GM18502 (cell line): ENCODE measurements around the gene KCNIP4.

Experiments
- ATAC-seq: cut with Tn5 transposase; IDR thresholded peaks from one replicate; pipeline ENCODE4 v1.9.1; 2021; ENCODE audit warnings: mild to moderate bottlenecking; ENCODE audit not compliant: unreplicated experiment, poor library complexity

KCNIP4 gene

DNA sequence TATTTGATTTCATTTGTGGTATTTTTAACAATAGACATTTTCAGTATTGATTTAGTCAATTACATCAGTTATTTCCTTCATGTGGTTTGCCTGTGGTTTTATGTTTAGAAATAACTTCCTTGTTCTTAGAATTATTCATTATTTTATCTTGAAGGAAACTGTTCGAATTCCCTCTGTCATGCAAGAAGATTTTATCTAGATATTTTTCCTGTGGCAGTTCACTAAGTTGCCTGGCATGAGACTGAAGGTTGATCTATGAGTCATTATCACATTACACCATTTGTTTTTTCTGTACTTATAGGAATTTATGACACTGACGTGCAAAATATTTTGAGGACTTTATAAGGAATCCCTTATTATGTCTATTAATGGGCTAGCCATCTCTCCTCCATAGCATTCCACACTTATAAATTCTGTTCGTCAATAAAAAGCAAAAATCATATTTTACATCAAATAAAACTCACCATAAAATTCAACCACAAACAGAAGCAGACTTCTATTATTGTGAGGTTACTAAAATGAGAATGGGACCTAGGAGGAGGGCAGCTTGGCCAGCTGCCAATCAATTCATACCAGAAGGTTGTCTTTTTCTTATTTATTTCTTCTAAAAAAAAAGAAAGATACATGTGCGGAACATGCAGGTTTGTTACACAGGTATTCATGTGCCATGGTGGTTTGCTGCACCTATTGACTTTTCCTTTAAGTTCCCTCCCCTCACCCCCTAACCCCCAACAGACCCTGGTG, 179.0 kb downstream of the KCNIP4 start:
- ATAC-seq, result no peak

DNA sequence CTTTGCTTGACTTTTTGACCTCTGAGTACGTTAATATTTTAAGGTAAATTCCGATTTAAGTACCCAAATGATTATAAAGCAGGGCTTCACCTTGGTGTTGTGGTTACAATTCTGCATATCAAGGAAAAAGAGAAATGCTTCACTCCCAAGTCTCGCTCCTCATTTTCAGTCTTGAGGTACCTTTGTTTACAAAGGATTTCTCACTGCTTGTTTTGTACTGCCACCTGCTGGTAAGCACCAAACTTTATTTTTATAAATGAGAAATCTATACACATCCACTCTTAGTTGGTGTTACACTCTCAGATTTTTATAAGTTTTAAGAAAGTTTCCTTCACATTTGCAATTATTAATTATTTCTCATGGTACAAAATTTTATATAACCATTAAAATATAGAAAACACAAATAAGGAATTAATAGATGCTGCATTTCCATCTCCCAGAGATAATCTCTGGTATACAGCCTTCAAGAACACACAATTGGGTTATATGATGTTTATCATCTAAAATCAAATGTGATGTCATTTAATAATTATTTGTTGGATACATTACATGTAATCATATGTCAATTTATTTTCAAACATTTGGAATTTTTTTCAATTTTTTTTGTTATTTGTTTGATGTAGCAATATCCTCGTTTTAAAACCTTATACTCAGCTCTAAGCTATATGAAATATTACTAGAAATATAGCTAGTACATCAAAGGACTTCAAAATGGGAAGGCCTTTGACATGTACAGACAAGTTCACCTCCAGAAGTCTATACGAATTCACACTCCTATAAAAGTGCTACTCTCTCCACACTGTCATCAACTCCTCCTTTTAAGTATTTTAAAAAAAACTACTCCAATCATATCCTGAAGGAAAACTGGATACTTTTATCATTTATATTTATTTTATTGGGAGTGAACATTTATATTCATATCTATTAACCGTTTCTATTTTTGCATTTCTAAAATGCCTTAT, 179.9 kb downstream of the KCNIP4 start:
- ATAC-seq, result peak; percentile 78

DNA sequence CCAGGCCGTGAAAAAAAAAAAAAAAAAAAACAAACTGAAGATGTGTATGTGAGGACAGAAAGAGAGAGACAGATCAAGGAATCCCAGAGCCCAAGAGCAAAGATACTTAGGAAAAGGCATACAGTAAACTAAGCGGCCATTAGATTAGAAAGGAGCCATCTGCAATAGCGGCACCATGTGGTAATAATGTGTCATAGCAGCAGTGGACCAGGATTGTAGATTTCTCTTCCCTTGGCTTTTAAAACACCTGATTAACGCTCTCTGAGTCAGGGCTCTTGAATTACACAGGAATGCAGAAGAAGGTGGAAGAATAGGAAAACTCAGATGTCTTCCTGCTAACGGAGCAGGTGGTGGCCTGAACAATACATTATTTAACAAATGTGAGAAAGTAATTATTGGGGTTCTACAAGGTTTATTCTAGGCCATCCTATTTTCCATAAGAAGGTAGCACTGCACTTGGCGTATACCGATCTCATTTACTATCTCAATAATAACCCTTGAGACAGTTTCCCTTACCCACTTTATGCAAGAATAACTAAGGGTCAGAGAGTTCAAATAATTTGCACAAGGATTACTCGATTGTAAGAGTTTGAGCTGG, 182.7 kb downstream of the KCNIP4 start:
- peak; percentile 77 for ATAC-seq

DNA sequence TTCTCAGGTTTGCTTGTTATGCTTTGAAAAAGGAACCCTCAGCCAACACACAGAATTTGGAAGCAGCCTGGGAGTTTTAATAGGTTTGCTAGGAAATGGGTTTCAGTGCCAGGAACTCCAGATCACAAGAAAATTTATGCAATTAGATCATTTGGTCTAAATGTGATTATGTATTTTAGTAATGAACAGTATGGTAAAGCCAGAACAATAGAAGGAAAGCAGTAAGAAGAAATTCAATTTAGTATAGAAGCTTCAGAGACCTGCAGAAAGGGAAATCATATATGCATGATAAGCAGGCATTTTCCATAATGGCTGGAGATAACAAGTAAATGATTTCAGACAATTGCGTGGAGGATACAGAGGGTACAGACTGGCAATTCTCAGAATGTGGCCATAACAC, 184.7 kb downstream of the KCNIP4 start:
- no peak for ATAC-seq

DNA sequence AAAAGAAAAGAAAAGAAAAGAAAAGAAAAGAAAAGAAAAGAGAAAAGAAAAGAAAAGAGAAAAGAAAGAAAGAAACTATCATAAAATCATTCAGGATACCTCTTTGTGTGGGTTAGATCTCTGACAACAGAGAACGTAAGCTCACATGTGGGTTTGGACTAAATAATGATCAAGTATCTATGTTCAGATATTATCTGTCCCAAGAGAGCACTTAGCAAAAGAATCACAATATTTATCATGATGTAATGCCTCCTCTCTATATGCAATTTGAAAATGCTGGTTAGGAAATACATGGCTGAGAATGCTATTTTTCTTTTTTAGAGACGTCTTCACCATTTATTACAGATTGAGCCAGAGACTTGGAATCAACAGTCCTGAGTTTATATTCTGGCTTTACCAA, 191.3 kb downstream of the KCNIP4 start:
- ATAC-seq, result no peak

DNA sequence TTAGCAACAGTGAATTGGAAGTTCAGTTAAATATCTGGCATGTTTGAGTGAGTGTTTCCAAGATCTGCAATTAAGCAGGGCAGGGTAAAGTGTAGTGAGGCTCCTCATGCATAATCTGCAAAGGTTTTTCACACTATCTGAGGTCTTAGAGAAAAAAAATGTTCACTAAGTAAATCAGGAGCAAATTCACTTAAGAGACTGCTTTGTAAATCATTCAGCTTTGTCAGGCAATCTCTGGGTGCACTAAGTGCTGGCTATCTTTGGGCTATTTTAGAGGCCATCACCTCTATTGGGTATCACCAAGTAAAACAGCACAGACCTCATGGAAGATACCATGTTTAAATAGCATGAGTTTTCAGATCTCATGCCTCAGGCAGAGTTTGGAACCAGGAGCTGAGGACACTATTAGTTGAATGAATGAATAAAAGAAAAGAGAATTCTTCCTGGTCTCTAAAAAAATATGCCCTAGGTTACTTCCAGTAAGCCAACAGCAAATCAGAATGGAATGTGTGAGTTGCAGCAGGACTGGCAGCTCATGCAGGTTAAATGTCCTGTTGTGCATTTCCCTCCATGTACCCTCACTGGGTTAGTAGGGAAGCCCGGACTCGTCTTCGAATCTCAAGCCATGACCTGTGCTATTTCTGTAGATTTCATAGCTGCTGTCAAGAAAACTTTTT, 195.3 kb downstream of the KCNIP4 start:
- no peak for ATAC-seq

DNA sequence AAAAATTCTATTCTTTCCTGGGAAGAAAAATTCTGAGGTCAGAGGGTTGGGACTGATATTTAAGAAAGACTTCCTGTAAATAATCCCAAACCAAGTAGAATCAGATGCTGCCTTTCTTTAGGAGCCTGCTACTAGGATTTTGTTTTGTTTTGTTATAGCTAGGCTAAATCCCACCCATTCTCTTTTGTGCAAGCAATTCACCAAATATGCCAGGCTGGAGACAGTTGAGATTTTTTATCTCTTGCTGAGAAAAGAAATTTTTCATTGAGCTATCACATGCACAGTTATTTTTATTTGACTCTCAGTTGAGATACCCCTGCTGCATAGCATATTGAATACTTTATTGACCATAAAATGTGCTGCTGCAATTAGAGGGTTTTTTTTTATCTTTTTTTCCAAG, 196.0 kb downstream of the KCNIP4 start:
- no peak for ATAC-seq

DNA sequence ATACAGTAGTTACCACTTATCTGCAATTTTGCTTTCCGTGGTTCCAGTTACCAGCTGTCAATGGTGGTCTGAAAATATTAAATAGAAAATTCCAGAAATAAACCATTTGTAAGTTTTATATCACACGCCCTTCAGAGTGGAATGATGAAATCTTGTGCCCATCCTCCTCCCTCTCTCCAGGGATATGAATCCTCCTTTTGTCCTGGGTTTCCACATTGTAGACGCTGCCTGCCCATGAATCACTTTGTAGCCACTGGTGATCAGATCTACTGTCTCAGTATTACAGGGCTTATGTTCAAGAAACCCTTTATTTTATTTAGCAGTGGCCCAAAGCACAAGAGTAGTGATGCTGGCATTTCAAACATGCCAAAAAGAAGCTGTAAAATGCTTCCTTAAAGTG, 198.6 kb downstream of the KCNIP4 start:
- ATAC-seq, result no peak

DNA sequence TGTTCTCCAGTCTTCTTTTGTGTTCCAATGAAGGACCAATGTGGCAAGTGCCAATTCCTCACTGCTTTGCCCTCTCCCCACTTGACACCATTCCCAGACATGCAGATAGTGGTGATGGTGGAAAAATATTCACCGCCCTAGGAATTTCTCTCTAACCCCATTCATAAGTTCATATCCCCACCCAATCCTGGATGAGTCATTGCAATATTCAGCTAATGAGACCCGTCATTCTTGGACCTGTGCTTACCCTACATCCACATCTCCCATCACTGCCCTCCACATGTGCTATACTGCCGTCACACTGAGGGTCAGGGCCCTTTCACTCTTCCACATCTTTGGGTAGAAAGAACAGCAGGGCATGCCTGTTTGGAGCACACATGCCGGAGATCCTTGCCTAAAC, 199.2 kb downstream of the KCNIP4 start:
- no peak for ATAC-seq

DNA sequence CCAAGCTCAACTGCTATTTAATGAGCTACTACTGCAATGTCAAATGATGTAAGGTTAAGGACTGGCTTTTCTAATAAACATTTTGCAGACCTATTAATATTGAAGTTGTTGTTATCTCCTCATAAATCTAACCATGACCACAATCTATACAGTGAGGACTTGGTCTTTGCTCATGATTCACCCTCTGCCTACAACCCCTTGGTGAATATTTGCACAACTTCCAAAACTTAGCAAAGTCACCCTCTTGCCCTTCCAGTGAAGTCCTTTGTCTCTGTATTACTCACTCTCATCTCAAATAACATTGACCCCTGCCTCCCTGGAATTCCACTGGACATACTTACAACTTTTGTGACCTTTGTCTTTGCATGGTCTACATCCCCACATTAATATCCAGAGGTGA, 204.5 kb downstream of the KCNIP4 start:
- no peak for ATAC-seq

DNA sequence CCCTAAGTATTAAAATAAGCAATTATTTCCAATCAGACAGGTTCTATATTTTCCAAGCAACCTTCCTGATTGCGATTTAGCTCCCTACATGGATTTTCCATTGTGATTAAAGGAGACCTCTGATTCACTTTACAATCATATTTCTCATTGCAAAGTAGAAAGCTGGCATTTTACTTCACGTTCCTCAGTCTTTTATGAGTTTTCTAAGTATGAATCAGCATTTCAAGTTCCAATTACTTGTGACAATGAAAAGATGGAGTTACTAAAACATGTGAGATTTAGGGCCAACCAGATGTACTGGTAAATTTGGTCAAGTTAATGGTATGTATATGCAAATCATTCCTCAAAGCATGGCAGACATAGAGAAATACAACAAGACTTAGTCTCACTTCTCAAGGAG, 206.2 kb downstream of the KCNIP4 start:
- ATAC-seq, result no peak

DNA sequence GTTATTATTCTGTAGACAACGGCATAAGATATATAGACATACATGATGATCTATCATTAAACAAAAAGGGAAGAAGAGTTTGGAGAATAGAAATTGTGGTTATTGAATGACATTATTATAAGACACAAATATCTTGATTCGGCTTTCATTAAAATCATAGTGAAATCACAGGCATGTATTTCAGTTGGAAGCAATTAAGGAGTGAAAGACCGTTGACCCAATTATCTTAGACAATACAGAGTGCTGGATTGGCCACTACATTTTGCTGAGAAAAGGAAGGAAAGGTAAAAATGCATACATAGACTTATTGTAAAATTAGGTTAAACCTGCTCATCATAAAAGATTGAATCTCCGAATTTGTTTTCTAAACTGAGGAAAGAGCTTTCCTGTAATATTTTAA, 209.8 kb downstream of the KCNIP4 start:
- ATAC-seq, result no peak

DNA sequence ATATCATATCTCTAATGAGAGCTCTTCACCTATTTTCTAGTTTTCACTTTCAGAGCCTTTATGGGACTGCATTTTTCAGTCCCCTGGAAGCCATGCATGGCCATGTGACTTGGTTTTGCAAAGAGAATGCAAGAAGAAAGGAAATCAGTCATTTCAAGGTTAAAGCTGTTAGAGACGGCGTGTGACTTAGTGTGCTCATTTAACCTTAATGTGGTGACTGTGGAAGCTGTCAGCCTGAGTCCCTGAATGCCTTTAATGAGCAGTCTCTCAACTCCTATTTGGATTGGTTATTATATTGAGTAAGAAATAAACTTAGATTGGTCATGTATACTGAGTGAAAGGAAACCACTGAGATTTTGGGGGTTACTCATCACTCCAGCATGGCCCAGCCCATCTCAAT, 212.7 kb downstream of the KCNIP4 start:
- ATAC-seq, result no peak

DNA sequence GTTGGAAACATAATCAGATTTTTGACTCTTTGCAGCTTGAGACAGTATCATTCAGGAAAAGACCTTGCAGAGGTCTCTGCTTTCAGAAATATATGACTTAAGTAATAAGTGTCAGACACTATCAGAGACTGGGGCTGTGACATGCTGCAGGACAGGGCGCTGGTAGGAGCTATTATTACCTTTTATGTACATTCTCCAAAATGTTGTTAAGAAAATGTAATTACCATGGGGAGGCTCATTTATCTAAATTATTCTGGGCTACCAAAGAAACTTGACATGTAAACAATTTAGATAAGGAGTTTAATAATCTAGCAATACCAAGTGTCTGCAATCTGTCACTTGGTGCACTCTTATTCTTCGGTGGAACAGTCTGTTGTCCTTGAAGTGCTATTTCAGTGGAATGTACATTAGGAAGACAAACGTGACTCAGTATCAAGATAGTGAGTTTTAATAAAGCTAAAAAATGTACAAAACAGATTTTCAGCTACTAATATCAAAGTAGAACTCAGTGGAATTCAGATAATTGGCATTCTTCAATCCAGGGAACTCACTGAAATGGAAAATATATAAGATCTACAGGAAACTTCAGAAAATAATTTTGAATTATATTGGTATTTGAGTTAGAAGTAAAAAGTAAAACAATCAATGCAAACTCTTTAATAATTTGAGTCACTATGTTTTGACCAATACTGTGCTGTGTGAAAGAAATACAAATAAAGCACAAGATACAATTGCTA, 214.5 kb downstream of the KCNIP4 start:
- no peak for ATAC-seq

DNA sequence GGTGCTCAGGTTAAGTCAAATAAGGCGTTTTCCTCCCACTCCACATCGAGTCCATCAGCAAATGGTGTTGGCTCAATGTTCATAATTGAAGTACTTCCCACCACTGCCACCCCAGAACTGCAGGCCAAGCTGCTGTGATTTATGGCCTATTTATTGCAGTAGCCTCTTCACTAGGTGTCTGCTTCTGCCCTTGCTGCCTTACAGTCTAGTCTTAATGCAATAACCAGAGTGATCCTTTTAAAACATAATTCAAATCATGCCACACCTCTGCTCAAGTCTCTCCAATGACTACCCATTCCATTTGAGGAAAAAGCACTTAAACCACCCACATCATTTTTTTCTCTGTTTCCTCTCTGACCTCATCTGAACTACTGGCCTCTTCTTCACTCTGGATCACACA, 220.3 kb downstream of the KCNIP4 start:
- no peak for ATAC-seq

DNA sequence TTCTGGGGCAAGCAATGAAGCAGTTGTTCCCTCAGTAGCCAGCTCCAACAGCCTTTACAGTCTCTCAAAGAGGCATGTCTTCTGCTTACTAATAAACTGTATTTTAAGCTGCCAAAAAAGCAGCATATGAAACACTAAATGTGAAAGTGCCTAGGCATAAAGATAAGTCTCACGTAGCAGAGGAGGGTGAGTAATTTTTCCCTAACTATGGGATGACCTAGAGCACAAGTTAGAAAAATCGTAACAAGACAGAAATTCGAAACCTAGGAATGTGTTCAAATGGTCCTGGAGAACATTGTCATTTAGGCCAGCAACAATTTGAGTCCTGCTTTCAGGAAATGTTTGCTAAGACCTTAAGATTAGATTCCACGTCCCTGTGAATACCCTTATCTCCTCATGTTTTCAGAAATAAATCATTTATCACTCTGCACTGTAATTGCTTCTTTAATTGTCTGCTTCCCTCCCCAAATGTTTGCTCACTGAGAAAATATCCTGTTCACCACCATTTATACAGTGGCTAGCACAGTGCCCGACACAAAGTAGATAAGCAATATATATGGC, 222.2 kb downstream of the KCNIP4 start:
- no peak for ATAC-seq

DNA sequence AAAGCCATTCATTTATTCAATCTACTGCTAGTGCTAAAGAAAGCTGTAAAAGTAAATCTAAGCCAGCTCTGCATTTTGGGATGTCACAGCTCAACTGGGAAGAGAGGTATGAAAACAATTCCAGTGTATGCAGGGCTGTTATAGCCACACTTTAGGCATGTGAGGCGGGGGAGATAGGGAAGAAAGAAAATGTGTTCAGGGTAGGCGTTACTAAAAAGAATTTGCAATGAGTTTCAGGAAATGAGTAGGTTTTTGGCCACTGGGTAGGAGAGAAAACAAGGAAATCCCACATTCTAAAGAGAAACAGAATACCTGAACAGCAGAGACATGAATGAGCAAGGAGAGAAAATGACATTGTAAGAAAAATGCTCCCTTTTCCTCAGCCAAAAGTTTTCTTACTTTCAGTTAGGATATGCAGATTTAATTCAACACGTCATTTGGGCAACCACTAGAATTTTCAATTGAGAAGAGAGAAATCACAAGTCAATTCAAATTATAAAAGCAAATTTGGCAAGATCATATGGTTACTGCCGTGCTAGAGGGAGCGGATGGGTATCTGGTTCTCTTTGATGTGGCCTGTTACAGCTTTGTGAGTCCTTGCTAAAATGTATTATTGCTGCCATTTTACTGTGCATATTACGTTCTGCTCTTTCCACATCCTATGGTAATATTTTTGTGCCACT, 226.3 kb downstream of the KCNIP4 start:
- ATAC-seq, result no peak

DNA sequence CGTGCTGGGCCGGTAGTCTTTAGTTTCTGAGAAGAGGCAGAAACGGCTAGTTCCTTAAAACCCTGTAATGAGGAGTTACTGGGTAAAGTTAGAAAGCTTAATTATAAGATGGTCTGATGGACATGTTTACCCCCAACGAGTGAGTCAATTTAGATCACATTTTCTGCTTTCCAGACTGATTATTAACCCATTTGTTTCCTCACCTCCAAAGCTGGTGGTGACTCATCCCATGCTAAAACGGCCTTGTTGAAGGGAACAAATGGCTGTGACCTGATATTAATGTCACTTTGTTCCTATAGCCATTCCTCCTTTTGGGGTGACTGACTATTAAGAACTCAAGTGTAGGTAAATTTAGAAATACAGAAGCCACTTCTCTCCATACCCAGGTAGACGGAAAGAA, 232.0 kb downstream of the KCNIP4 start:
- ATAC-seq, result no peak

DNA sequence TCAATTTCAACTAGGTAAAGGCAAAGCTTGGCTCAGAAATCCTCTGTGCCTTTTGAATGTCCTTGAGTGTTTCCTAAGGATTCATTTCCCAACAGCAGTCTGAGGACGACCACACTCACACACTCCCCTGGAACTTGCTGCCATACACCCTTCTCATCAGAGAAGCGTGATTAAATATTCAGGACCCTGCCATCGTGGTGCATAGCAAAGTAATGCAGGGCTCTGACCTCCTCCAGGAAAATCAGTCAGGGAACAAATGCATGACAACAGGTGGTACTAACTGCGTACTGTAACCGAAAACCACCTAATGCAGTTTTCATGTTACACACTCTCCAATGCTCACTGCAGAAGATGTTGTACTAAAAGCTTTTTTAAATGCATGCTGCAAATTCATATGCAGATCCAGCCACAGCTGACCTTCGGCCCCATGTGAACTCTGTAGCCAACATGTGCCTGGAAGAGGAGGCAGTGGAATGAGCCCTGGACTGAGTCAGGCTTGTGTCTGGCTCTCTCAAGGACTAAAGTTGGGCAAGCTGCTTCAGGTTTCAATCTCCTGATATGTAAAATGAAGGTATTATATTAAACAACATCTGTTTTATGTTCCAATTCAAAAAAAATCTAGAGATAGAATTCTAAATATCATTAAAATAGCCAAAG, 238.3 kb downstream of the KCNIP4 start:
- ATAC-seq, result no peak
